Keratinocyte (primary cell): ENCODE data around the gene TPST2. TPM values are rescaled to one million over a fixed set of nuclear protein-coding genes. Genes with fewer than 3 reads are reported as not detected.

Experiments used
- DNase-seq: peaks from one replicate; pipeline ENCODE4 v3.0.0-alpha.2; 2011; ENCODE audit warnings: low read depth, missing footprints, low spot score
- FAIRE-seq: peaks from 2 replicates; lab custom pipeline; 2011; peaks lifted over from hg19 to GRCh38; lab: Jason Lieb, UNC
- H2AFZ ChIP-seq: 2 replicates; pipeline ENCODE4 v1.6.0; 2012; ENCODE audit warnings: low read length, control low read depth, inconsistent platforms; ENCODE audit not compliant: control insufficient read depth
- H3K27ac ChIP-seq: 2 replicates; pipeline ENCODE4 v1.5.1; 2011; ENCODE audit warnings: low read length; ENCODE audit not compliant: control insufficient read depth, insufficient read depth
- H3K27me3 ChIP-seq: 3 replicates; pipeline ENCODE4 v1.6.0; 2011; ENCODE audit warnings: low read length; ENCODE audit not compliant: control insufficient read depth, insufficient read depth; ENCODE audit errors: extremely low read depth
- H3K36me3 ChIP-seq, 2 experiments: 2 replicates in 1 of 2; 3 replicates in 1 of 2; pipeline ENCODE4 v1.5.1; 2011; ENCODE audit warnings: low read length in 2 of 2, mild to moderate bottlenecking in 1 of 2; ENCODE audit not compliant: control insufficient read depth in 2 of 2, insufficient read depth in 2 of 2; ENCODE audit errors: extremely low read depth in 1 of 2
- H3K4me1 ChIP-seq: 3 replicates; pipeline ENCODE4 v1.5.1; 2011; ENCODE audit warnings: low read length; ENCODE audit not compliant: control insufficient read depth, insufficient read depth; ENCODE audit errors: extremely low read depth
- H3K4me2 ChIP-seq: 3 replicates; pipeline ENCODE4 v1.6.0; 2011; ENCODE audit warnings: low read depth, low read length; ENCODE audit not compliant: control insufficient read depth, insufficient read depth; ENCODE audit errors: extremely low read depth
- H3K4me3 ChIP-seq, 3 experiments: fragments of 200-600 bp in 1 of 3; sonication (generic) in 1 of 3; 2 replicates in 2 of 3; 3 replicates in 1 of 3; pipeline ENCODE4 v1.5.1; 2011 to 2016; ENCODE audit warnings: low read length in 3 of 3, mild to moderate bottlenecking in 3 of 3, control low read depth in 2 of 3, inconsistent platforms in 1 of 3, low read depth in 1 of 3, mixed read lengths in 1 of 3, mixed run types in 1 of 3, moderate library complexity in 1 of 3; ENCODE audit not compliant: control insufficient read depth in 2 of 3, insufficient read depth in 2 of 3; ENCODE audit errors: extremely low read depth in 1 of 3
- H3K79me2 ChIP-seq: 2 replicates; pipeline ENCODE4 v1.6.0; 2012; ENCODE audit warnings: low read length; ENCODE audit not compliant: control insufficient read depth, insufficient read depth
- H3K9ac ChIP-seq: 3 replicates; pipeline ENCODE4 v1.6.0; 2011; ENCODE audit warnings: low read length; ENCODE audit not compliant: control insufficient read depth, insufficient read depth; ENCODE audit errors: extremely low read depth
- H3K9me1 ChIP-seq: 3 replicates; pipeline ENCODE4 v1.6.0; 2011; ENCODE audit warnings: low read length; ENCODE audit not compliant: control insufficient read depth, insufficient read depth; ENCODE audit errors: extremely low read depth
- H3K9me3 ChIP-seq: 2 replicates; pipeline ENCODE4 v1.5.1; 2012; ENCODE audit warnings: low read depth, low read length; ENCODE audit not compliant: control insufficient read depth
- H4K20me1 ChIP-seq: 3 replicates; pipeline ENCODE4 v1.6.0; 2011; ENCODE audit warnings: low read length; ENCODE audit not compliant: control insufficient read depth, insufficient read depth; ENCODE audit errors: extremely low read depth
- EZH2 ChIP-seq: IDR thresholded peaks from one replicate; pipeline ENCODE4 v1.6.1; 2012; ENCODE audit warnings: inconsistent platforms, mild to moderate bottlenecking, low read length, moderate library complexity
- dilution Hi-C: fragments of 300-500 bp; cut with MboI; formaldehyde crosslinking; loops from one replicate; pipeline ENCODE4 v1.7.0; 2020; ENCODE audit warnings: low sequenced_read_pairs; ENCODE audit not compliant: extremely low pct_ligation_motif_present
- polyA plus RNA-seq, 5 experiments: library from polyadenylated mRNA; depleted of rRNA in 3 of 5; stranded (reverse) in 3 of 5; stranded (forward) in 1 of 5; unstranded in 1 of 5; fragments of >200 nt; gene quantifications; 1 replicate in 1 of 5; 2 replicates in 3 of 5; 3 replicates in 1 of 5; pipeline versions ENCODE4 v1.2.1 to v1.2.3, GENCODE V29; 2011 to 2012; ENCODE audit warnings: missing spikeins in 2 of 5, low read depth in 1 of 5, low replicate concordance in 1 of 5
- TF ChIP-seq, protein P1 (sequence below), 3 experiments: IDR thresholded peaks in 1 of 3; conservative IDR thresholded peaks in 1 of 3; optimal IDR thresholded peaks in 1 of 3; 2 replicates in 2 of 3; 3 replicates in 1 of 3; pipeline versions ENCODE3 to v1.5.1; 2011; ENCODE audit warnings: low read length in 3 of 3, mild to moderate bottlenecking in 3 of 3, moderate library complexity in 2 of 3, control low read depth in 1 of 3, inconsistent platforms in 1 of 3; ENCODE audit not compliant: insufficient read depth in 2 of 3; ENCODE audit errors: extremely low read depth in 1 of 3

Gene TPST2
- polyA plus RNA-seq, 1 donor (not counting 4 experiments of a cell fraction or from before 2014, with no cell fraction given) = 22.4 TPM

DNA sequence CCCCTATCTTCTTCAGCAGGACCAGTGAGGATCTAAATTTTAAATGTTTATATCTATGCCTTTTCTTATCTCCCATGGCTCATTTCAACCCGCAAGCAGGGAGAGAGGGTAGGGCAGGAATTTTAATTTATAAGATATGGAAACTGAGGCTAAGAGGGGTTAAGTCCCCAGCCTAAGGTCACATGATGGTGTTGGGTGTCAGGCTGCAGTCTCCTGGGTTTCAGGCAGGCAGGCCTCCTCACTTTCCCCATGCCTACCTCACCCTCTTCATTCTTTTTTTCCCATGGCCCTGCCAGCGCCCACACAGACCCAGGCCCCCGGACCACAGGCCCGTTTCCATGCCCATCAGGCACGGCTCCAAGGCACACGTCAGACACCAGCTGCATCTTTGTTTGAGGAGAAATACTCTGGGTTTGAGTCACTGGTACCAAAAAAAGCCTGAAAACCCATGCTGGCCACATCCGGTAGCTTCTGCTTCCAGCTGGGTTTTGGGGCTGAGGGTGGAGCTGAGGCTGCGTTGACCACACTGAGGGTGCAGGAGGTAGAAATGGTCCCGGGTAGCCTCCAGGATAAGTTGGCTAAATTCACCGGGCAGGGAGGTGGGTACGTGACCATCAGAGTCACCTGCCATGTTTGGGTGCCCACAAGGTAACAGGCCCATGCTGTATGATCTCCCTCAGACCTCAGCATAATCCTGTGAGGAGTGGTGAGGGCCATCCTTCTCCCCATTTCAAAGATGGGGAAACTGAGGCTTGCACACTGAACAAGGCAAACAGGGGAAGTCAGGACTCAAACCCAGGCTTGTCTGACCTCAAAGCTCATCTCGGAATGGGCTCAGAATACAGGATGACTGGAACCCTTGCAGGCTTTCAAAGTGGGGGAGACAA, 20.4 kb upstream of the TPST2 start:
- Histone ChIP-seq H4K20me1 (no peaks in the 10 kb centered on the region), H3K27ac (no peak overlapping the region), H3K4me3 (no peak overlapping the region), H3K4me1 (no peaks in the 10 kb centered on the region), H3K9me3 (no peaks in the 10 kb centered on the region), H3K27me3 (peaks cover 11% of the 10 kb centered on the region), H3K36me3 (no peaks in the 10 kb centered on the region), H3K9ac (no peak overlapping the region), H3K9me1 (no peaks in the 10 kb centered on the region), H3K79me2 (no peaks in the 10 kb centered on the region), H2AFZ (no peak overlapping the region), H3K4me2 (no peak overlapping the region)
- dilution Hi-C loops = no loop called here
- no peak for TF ChIP-seq EZH2
- TF ChIP-seq, protein P1, sequence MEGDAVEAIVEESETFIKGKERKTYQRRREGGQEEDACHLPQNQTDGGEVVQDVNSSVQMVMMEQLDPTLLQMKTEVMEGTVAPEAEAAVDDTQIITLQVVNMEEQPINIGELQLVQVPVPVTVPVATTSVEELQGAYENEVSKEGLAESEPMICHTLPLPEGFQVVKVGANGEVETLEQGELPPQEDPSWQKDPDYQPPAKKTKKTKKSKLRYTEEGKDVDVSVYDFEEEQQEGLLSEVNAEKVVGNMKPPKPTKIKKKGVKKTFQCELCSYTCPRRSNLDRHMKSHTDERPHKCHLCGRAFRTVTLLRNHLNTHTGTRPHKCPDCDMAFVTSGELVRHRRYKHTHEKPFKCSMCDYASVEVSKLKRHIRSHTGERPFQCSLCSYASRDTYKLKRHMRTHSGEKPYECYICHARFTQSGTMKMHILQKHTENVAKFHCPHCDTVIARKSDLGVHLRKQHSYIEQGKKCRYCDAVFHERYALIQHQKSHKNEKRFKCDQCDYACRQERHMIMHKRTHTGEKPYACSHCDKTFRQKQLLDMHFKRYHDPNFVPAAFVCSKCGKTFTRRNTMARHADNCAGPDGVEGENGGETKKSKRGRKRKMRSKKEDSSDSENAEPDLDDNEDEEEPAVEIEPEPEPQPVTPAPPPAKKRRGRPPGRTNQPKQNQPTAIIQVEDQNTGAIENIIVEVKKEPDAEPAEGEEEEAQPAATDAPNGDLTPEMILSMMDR (optimal IDR thresholded peaks at IDR 0.05 in 1 of 3, IDR thresholded peaks at IDR 0.05 in 1 of 3, conservative IDR thresholded peaks at IDR 0.05 in 1 of 3; ENCODE audit: extremely low read depth in 1 of 3, insufficient read depth in 2 of 3, low read length in 3 of 3) = no peak
- peak; percentile 46 for DNase-seq
- FAIRE-seq = no peak

DNA sequence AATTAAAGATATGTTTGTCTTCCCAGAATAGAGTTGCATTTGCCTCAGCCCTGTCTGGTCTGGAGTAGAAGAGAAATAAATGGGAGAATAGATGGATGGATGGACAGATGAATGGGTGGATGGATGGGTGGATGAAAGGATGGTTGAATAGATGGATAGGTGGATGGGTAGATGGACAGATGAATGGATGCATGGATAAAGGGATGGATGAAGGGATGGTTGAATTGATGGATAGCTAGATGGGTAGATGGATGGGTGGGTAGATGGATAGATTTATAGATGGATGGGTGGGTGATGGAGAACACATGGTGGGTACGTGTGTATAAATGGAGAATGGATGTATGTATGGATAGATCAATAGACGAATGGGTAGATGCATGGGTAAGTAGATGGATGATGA, 19.4 kb upstream of the TPST2 start:
- TF ChIP-seq, protein P1 (optimal IDR thresholded peaks at IDR 0.05 in 1 of 3, IDR thresholded peaks at IDR 0.05 in 1 of 3, conservative IDR thresholded peaks at IDR 0.05 in 1 of 3; ENCODE audit: extremely low read depth in 1 of 3, insufficient read depth in 2 of 3, low read length in 3 of 3) = no peak
- Histone ChIP-seq H4K20me1 (no peaks in the 10 kb centered on the region), H3K27ac (no peak overlapping the region), H3K4me1 (no peaks in the 10 kb centered on the region), H3K4me2 (no peak overlapping the region), H3K27me3 (peaks cover 11% of the 10 kb centered on the region), H3K4me3 (no peak overlapping the region), H3K79me2 (no peaks in the 10 kb centered on the region), H2AFZ (no peak overlapping the region), H3K9ac (no peak overlapping the region), H3K9me3 (no peaks in the 10 kb centered on the region), H3K36me3 (no peaks in the 10 kb centered on the region), H3K9me1 (no peaks in the 10 kb centered on the region)
- FAIRE-seq (no peak), DNase-seq (no peak)
- dilution Hi-C loops = no loop called here
